Loucy (cell line): ENCODE measurements around the gene DPM2.

Experiments
- H2AFZ ChIP-seq: fragments of 200-600 bp; sonication (generic); 2 replicates; pipeline ENCODE4 v1.6.0; 2016; ENCODE audit warnings: antibody characterized with exemption, mild to moderate bottlenecking, low read length, moderate library complexity
- H3F3A ChIP-seq: fragments of 200-600 bp; 2 replicates; pipeline ENCODE4 v1.6.0; 2016; ENCODE audit warnings: antibody characterized with exemption, low read depth, mild to moderate bottlenecking
- H3K27me3 ChIP-seq: fragments of 200-600 bp; sonication (generic); 2 replicates; pipeline ENCODE4 v1.6.1; 2014; ENCODE audit warnings: low read length, mild to moderate bottlenecking; ENCODE audit not compliant: insufficient read depth, poor library complexity, severe bottlenecking
- H3K36me3 ChIP-seq: fragments of 200-600 bp; sonication (generic); 2 replicates; pipeline ENCODE4 v1.6.1; 2016; ENCODE audit warnings: low read length; ENCODE audit not compliant: insufficient read depth
- H3K4me1 ChIP-seq: fragments of 200-600 bp; sonication (generic); 2 replicates; pipeline ENCODE4 v1.5.1; 2014; ENCODE audit warnings: low read length, mild to moderate bottlenecking; ENCODE audit not compliant: insufficient read depth, poor library complexity, severe bottlenecking
- H3K4me2 ChIP-seq: fragments of 200-600 bp; sonication (generic); 2 replicates; pipeline ENCODE4 v1.6.0; 2014; ENCODE audit warnings: antibody characterized with exemption, low read length, low read depth, mild to moderate bottlenecking; ENCODE audit not compliant: poor library complexity, severe bottlenecking
- H3K4me3 ChIP-seq: fragments of 200-600 bp; sonication (generic); 2 replicates; pipeline ENCODE4 v1.5.1; 2014; ENCODE audit warnings: low read length, mild to moderate bottlenecking, mixed read lengths; ENCODE audit not compliant: poor library complexity, severe bottlenecking
- H3K79me2 ChIP-seq: fragments of 200-600 bp; sonication (generic); 2 replicates; pipeline ENCODE4 v1.6.1; 2014; ENCODE audit warnings: low read length; ENCODE audit not compliant: insufficient read depth
- H3K9ac ChIP-seq: fragments of 200-600 bp; sonication (generic); 2 replicates; pipeline ENCODE4 v1.6.0; 2014; ENCODE audit warnings: mild to moderate bottlenecking, low read depth, low read length, moderate library complexity; ENCODE audit not compliant: poor library complexity, severe bottlenecking
- H3K9me2 ChIP-seq: fragments of 200-600 bp; sonication (generic); replicated peaks from 2 replicates; pipeline ENCODE4 v1.6.1; 2016; ENCODE audit warnings: low read depth, low read length, mixed read lengths
- H3K9me3 ChIP-seq: fragments of 200-600 bp; sonication (generic); 2 replicates; pipeline ENCODE4 v1.6.1; 2014; ENCODE audit warnings: mild to moderate bottlenecking, antibody characterized with exemption, low read length, low read depth; ENCODE audit not compliant: insufficient read depth
- H4K20me1 ChIP-seq: fragments of 200-600 bp; sonication (generic); 2 replicates; pipeline ENCODE4 v1.6.0; 2014; ENCODE audit warnings: antibody characterized with exemption, low read length, mild to moderate bottlenecking; ENCODE audit not compliant: insufficient read depth, poor library complexity, severe bottlenecking
- CTCF ChIP-seq: fragments of 200-600 bp; sonication (generic); conservative IDR thresholded peaks from 2 replicates; pipeline ENCODE4 v1.5.1; 2014; ENCODE audit warnings: mild to moderate bottlenecking, antibody characterized with exemption, low read length
- EZH2phosphoT487 ChIP-seq: fragments of 200-600 bp; IDR thresholded peaks from 2 replicates; pipeline ENCODE4 v1.6.1; 2018; ENCODE audit warnings: antibody characterized with exemption, mild to moderate bottlenecking, moderate library complexity, borderline replicate concordance

Gene DPM2

GRCh38 chr9:127971357-127972235 is 33.9 kb upstream of the DPM2 start:
- Histone ChIP-seq H3K4me2 (peak overlapping the region; percentile 80), H3F3A (no peaks in the 10 kb centered on the region), H4K20me1 (peaks cover 54% of the 10 kb centered on the region)

GRCh38 chr9:127970401-127971313 is 33.0 kb upstream of the DPM2 start:
- no peaks in the 10 kb centered on the region for H3F3A ChIP-seq
- peak overlapping the region; percentile 14 for H3K9ac ChIP-seq
- H3K9me2 ChIP-seq: no peaks in the 10 kb centered on the region
- no peaks in the 10 kb centered on the region for H3K9me3 ChIP-seq
- H3K4me3 ChIP-seq: no peak overlapping the region
- H3K79me2 ChIP-seq: peaks cover 96% of the 10 kb centered on the region
- TF ChIP-seq EZH2phosphoT487: no peak
- TF ChIP-seq CTCF: no peak
- no peak overlapping the region for H2AFZ ChIP-seq
- H3K4me1 ChIP-seq: peaks cover 90% of the 10 kb centered on the region
- no peaks in the 10 kb centered on the region for H3K27me3 ChIP-seq
- no peaks in the 10 kb centered on the region for H3K36me3 ChIP-seq
- peak overlapping the region; percentile 79 for H3K4me2 ChIP-seq
- peaks cover 45% of the 10 kb centered on the region for H4K20me1 ChIP-seq

More at GRCh38 chr9:127971357-127972235, 33.9 kb upstream of the DPM2 start:
- peak overlapping the region; percentile 80 for H3K9ac ChIP-seq
- H3K4me3 ChIP-seq: peak overlapping the region; percentile 9
- no peaks in the 10 kb centered on the region for H3K27me3 ChIP-seq
- no peaks in the 10 kb centered on the region for H3K9me3 ChIP-seq
- no peak overlapping the region for H2AFZ ChIP-seq
- H3K4me1 ChIP-seq: peaks cover 97% of the 10 kb centered on the region
- no peaks in the 10 kb centered on the region for H3K36me3 ChIP-seq
- H3K79me2 ChIP-seq: peaks cover 96% of the 10 kb centered on the region
- no peaks in the 10 kb centered on the region for H3K9me2 ChIP-seq
- TF ChIP-seq CTCF: no peak
- no peak for TF ChIP-seq EZH2phosphoT487

GRCh38 chr9:127968700-127969383 is 31.2 kb upstream of the DPM2 start:
- Histone ChIP-seq H3F3A (no peaks in the 10 kb centered on the region), H3K9me3 (no peaks in the 10 kb centered on the region), H3K27me3 (no peaks in the 10 kb centered on the region), H3K9ac (peak overlapping the region; percentile 14), H3K4me3 (no peak overlapping the region), H2AFZ (no peak overlapping the region), H3K36me3 (no peaks in the 10 kb centered on the region; the same call in 1 of the 2 replicates), H3K79me2 (peaks cover 92% of the 10 kb centered on the region), H3K4me1 (peaks cover 73% of the 10 kb centered on the region), H3K9me2 (no peaks in the 10 kb centered on the region), H4K20me1 (peaks cover 35% of the 10 kb centered on the region), H3K4me2 (peak overlapping the region; percentile 79)
- TF ChIP-seq EZH2phosphoT487 (no peak), CTCF (no peak)
